Stomach (tissue), 9 donors: ENCODE data around the gene MYBPC1. TPM values are rescaled to one million over a fixed set of nuclear protein-coding genes. Genes with fewer than 3 reads are reported as not detected.

Source experiments
- DNase-seq, 2 donors: peaks; one replicate each; pipeline versions ENCODE4 v3.0.0 to v3.0.0-alpha.2; 2013 to 2019
- H3K27ac ChIP-seq, 5 donors: fragments of 200-600 bp in 4 of 5; sonication (generic) in 4 of 5; one replicate each; pipeline ENCODE4 v1.5.1; 2013 to 2019; ENCODE audit warnings: mild to moderate bottlenecking in 1 of 5, moderate library complexity in 1 of 5
- H3K27me3 ChIP-seq, 3 donors: fragments of 200-600 bp; sonication (generic); one replicate each; pipeline ENCODE4 v1.5.1; 2017 to 2019; ENCODE audit warnings: mixed run types in 1 of 3
- H3K36me3 ChIP-seq, 4 donors: fragments of 200-600 bp; sonication (generic); 1 replicate in 3 of 4; 2 replicates in 1 of 4; pipeline ENCODE4 v1.5.1; 2016 to 2019
- H3K4me1 ChIP-seq, 4 donors: fragments of 200-600 bp; sonication (generic); one replicate each; pipeline ENCODE4 v1.5.1; 2016 to 2019
- H3K4me3 ChIP-seq, 4 donors: fragments of 200-600 bp; sonication (generic) in 3 of 4; one replicate each; pipeline ENCODE4 v1.5.1; 2016 to 2019; ENCODE audit warnings: mild to moderate bottlenecking in 1 of 4
- H3K9me3 ChIP-seq, 4 donors: fragments of 200-600 bp; sonication (generic); one replicate each; pipeline ENCODE4 v1.5.1; 2016 to 2019
- CTCF ChIP-seq, 7 experiments: fragments of 450-650 bp in 4 of 7; fragments of 200-600 bp in 3 of 7; sonication (generic) in 3 of 7; IDR thresholded peaks; one replicate each; pipeline ENCODE4 v1.5.1; 2016 to 2019; ENCODE audit warnings: antibody characterized with exemption in 7 of 7, control low read depth in 2 of 7, mild to moderate bottlenecking in 1 of 7
- EP300 ChIP-seq: sonication (generic); formaldehyde crosslinking; IDR thresholded peaks from one replicate; pipeline ENCODE4 v1.6.1; 2017; ENCODE audit warnings: antibody characterized with exemption
- POLR2A ChIP-seq, 4 donors: fragments of 450-650 bp; IDR thresholded peaks; one replicate each; pipeline ENCODE4 v1.6.1; 2016; ENCODE audit warnings: antibody characterized with exemption in 4 of 4, control low read depth in 2 of 4, mild to moderate bottlenecking in 1 of 4, moderate library complexity in 1 of 4
- POLR2AphosphoS5 ChIP-seq, 3 donors: sonication (generic); formaldehyde crosslinking; IDR thresholded peaks; one replicate each; pipeline ENCODE4 v1.6.1; 2016; ENCODE audit warnings: antibody characterized with exemption in 3 of 3
- WGBS, 5 donors: extraction: QIAGEN DNeasy Blood & Tissue Kit in 3 of 5; methylation state at CpG; one replicate each; pipeline versions ENCODE4 v1.1.5 to v1.1.7; 2013 to 2018; 5-methylcytosine and 5-hydroxymethylcytosine counted together
- intact Hi-C: fragments of 100-400 bp; cut with DNase I; formaldehyde crosslinking; loops from one replicate; pipeline ENCODE4 v1.15.1; 2023; ENCODE audit warnings: low total_unique reads
- polyA plus RNA-seq, 3 donors: library from polyadenylated mRNA; stranded (reverse); fragments of 200-250 nt; gene quantifications; one replicate each; pipeline ENCODE4 v1.2.3, GENCODE V29; 2013
- total RNA-seq, 5 donors: library from RNA; depleted of rRNA; stranded (reverse); fragments of >200 nt; gene quantifications; one replicate each; pipeline versions ENCODE4 v1.1.0 to v1.2.3, GENCODE V29; 2014 to 2016
- donor health status: healthy with polysubstance abuse.
- donor health status: Bipolar disorder and iron deficiency.
- donor health status: healthy.

The MYBPC1 gene
- total and polyA plus RNA-seq, 8 donors: 0.31 to 8.8 (median 1.7) TPM; not detected in 2

- no peaks in the 10 kb centered on the region for H3K27me3 ChIP-seq
- H3K4me3 ChIP-seq: no peak overlapping the region
- peaks cover 25 to 80% (median 53%) of the 10 kb centered on the region in 4 donors for H3K4me1 ChIP-seq
- H3K9me3 ChIP-seq: no peaks in the 10 kb centered on the region
- peaks cover 0 to 6% (median 0%) of the 10 kb centered on the region in 4 donors for H3K36me3 ChIP-seq
- no peak for DNase-seq
- intact Hi-C loops: no loop called here
- WGBS, 5 donors: 71 to 79% (median 76%) methylated on average over 4 of the region's 4 CpGs
- H3K27ac ChIP-seq: peak overlapping the region in 3 of 5 donors; percentile 23 to 76 (median 30)
- TF ChIP-seq POLR2AphosphoS5 (IDR thresholded peaks at IDR 0.05) (no peak), CTCF (IDR thresholded peaks at IDR 0.05) (no peak), POLR2A (IDR thresholded peaks at IDR 0.05) (no peak), EP300 (no peak)
These were observed 115.5 kb downstream of the MYBPC1 start for GRCh38 chr12:101710288-101710687.

GRCh38 chr12:101713059-101713682, 118.4 kb downstream of the MYBPC1 start:
- 24 to 52% (median 41%) methylated on average over 5 of the region's 5 CpGs for WGBS, 5 donors
- H3K4me1 ChIP-seq: peaks cover 11 to 66% (median 42%) of the 10 kb centered on the region in 4 donors
- peak; percentile 41 to 47 for DNase-seq
- peaks cover 0 to 20% (median 5%) of the 10 kb centered on the region in 4 donors for H3K36me3 ChIP-seq
- intact Hi-C loops: no loop called here
- no peaks in the 10 kb centered on the region for H3K27me3 ChIP-seq
- no peaks in the 10 kb centered on the region for H3K9me3 ChIP-seq
- peak overlapping the region; percentile 23 to 68 (median 36) for H3K27ac ChIP-seq
- H3K4me3 ChIP-seq: no peak overlapping the region
- TF ChIP-seq POLR2AphosphoS5 (IDR thresholded peaks at IDR 0.05) (peak in 1 of 3 donors; percentile 30), CTCF (IDR thresholded peaks at IDR 0.05) (no peak)

- WGBS, 5 donors: 52 to 75% (median 62%) methylated on average over 2 of the region's 2 CpGs
- Histone ChIP-seq H3K4me1 (peaks cover 10 to 59% (median 39%) of the 10 kb centered on the region in 4 donors), H3K36me3 (peaks cover 0 to 27% (median 12%) of the 10 kb centered on the region in 4 donors), H3K9me3 (no peaks in the 10 kb centered on the region), H3K27me3 (no peaks in the 10 kb centered on the region), H3K4me3 (no peak overlapping the region), H3K27ac (peak overlapping the region in 2 of 5 donors; percentile 55 to 68)
- intact Hi-C loops: no loop called here
- TF ChIP-seq CTCF (IDR thresholded peaks at IDR 0.05) (no peak), POLR2AphosphoS5 (IDR thresholded peaks at IDR 0.05) (no peak), EP300 (no peak), POLR2A (IDR thresholded peaks at IDR 0.05) (no peak)
- DNase-seq: no peak
These were observed 119.2 kb downstream of the MYBPC1 start for GRCh38 chr12:101713930-101714329.

- peaks cover 10 to 57% (median 35%) of the 10 kb centered on the region in 4 donors for H3K4me1 ChIP-seq
- TF ChIP-seq CTCF (IDR thresholded peaks at IDR 0.05) (no peak), POLR2A (IDR thresholded peaks at IDR 0.05) (no peak), EP300 (no peak), POLR2AphosphoS5 (IDR thresholded peaks at IDR 0.05) (no peak)
- intact Hi-C loops: no loop called here
- H3K9me3 ChIP-seq: no peaks in the 10 kb centered on the region
- H3K27me3 ChIP-seq: no peaks in the 10 kb centered on the region
- H3K27ac ChIP-seq: no peak overlapping the region
- H3K36me3 ChIP-seq: peaks cover 0 to 28% (median 14%) of the 10 kb centered on the region in 4 donors
- no peak for DNase-seq
- no peak overlapping the region for H3K4me3 ChIP-seq
- WGBS, 5 donors: 77 to 81% (median 79%) methylated on average over 3 of the region's 3 CpGs
These were observed 120.2 kb downstream of the MYBPC1 start for GRCh38 chr12:101714877-101715444.
